ENCODE measurements around the gene RTN4RL1.

The RTN4RL1 gene

DNA sequence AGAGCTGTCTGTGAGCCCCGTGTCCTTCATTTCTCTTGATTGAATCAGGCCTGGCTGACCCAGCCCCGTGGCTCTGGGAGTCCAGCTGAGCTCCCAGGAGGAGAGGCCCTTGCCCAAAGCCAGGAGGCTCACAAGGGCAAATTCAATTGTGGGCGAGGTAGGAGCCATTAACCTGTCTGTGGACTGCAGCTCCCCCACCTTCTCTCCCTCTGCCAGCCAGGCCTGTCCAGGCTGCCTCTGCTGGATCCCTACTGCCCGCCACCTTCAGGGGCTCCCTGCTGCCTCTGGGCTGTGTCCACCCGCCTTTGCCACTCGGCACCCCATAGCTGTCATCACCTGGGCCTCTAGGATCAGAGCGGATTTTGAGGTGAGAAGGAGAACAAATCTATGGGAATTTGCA, 61.9 kb downstream of the RTN4RL1 start:
- Histone ChIP-seq H3K9ac (ENCODE audit: low read length) (no peak overlapping the region), H3K27me3 (ENCODE audit: control insufficient read depth, insufficient read depth, low read length) (no peaks in the 10 kb centered on the region), H3K4me3 (ENCODE audit: low read length) (no peak overlapping the region), H3K4me1 (ENCODE audit: control insufficient read depth, insufficient read depth, low read length) (no peaks in the 10 kb centered on the region), H3K36me3 (ENCODE audit: control insufficient read depth, insufficient read depth, low read length) (no peaks in the 10 kb centered on the region), H3K27ac (ENCODE audit: low read depth, low read length) (no peak overlapping the region)

- H3K27ac ChIP-seq (ENCODE audit: low read depth, low read length), result no peak overlapping the region
- no peaks in the 10 kb centered on the region for H3K4me1 ChIP-seq (ENCODE audit: control insufficient read depth, insufficient read depth, low read length)
These were observed 63.9 kb downstream of the RTN4RL1 start for GRCh38 chr17:1961189-1961588.

DNA sequence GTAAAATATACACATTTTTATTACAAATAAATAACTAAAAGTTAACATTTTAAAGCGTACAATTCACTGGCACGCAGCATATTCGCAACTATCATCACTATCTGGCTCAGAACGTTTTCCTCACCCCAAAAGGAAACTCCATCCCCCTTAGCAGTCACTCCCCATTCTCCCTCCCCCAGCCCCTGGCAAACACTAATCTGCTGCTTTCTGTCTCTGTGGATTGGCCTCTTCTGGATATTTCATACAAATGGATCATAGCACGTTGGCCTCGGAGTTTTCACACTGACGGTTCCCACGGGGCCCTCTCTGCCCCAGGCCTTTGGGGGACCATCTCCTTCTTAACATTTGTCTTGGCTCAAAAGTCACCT, 64.6 kb downstream of the RTN4RL1 start:
- Histone ChIP-seq H3K4me3 (ENCODE audit: low read length) (no peak overlapping the region), H3K27ac (ENCODE audit: low read depth, low read length) (no peak overlapping the region)

More at GRCh38 chr17:1961189-1961588, 63.9 kb downstream of the RTN4RL1 start:
- Histone ChIP-seq H3K4me3 (ENCODE audit: low read length) (no peak overlapping the region), H3K36me3 (ENCODE audit: control insufficient read depth, insufficient read depth, low read length) (no peaks in the 10 kb centered on the region), H3K9ac (ENCODE audit: low read length) (no peak overlapping the region), H3K27me3 (ENCODE audit: control insufficient read depth, insufficient read depth, low read length) (no peaks in the 10 kb centered on the region)

DNA sequence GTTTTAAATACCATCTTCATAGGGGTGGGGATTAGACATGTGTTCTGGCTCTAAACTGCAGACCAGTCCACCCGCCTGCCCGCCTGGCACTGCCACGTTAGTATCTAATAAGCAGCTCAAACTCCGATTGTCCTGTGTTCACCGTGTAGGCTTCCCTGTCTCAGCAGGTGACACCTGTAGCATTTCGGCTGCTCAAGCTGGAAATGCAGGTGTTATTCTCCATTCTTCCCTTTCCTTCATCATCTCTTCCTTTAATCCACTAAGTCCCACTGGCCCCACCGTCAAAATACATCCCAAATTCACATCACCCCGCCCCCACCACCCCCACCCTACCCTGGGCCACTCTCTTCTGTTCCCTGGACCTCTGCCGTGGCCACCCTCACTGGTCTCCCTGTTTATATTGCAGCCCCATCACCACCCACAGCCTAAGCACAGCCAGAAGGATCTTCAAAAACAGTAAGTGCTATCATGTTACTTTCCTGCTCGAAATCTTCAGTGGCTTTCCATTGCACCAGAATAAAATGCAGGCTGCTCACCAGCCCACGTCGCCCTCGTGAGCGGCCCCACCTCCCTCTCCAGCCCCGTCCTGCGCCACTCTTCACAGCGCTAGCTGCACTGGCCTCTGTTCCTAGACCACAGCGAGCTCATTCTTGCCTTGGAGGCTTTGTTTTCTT, 65.1 kb downstream of the RTN4RL1 start:
- H3K27me3 ChIP-seq (ENCODE audit: control insufficient read depth, insufficient read depth, low read length), result no peaks in the 10 kb centered on the region
- H3K9ac ChIP-seq (ENCODE audit: low read length), result no peak overlapping the region
- no peaks in the 10 kb centered on the region for H3K36me3 ChIP-seq (ENCODE audit: control insufficient read depth, insufficient read depth, low read length)
- no peak overlapping the region for H3K4me3 ChIP-seq (ENCODE audit: low read length)
- no peak overlapping the region for H3K27ac ChIP-seq (ENCODE audit: low read depth, low read length)
- H3K4me1 ChIP-seq (ENCODE audit: control insufficient read depth, insufficient read depth, low read length), result no peaks in the 10 kb centered on the region

More for the DNA sequence above, 64.6 kb downstream of the RTN4RL1 start:
- Histone ChIP-seq H3K27me3 (ENCODE audit: control insufficient read depth, insufficient read depth, low read length) (no peaks in the 10 kb centered on the region), H3K9ac (ENCODE audit: low read length) (no peak overlapping the region), H3K4me1 (ENCODE audit: control insufficient read depth, insufficient read depth, low read length) (no peaks in the 10 kb centered on the region), H3K36me3 (ENCODE audit: control insufficient read depth, insufficient read depth, low read length) (no peaks in the 10 kb centered on the region)

GRCh38 chr17:1958134-1958881, 66.8 kb downstream of the RTN4RL1 start:
- no peak overlapping the region for H3K9ac ChIP-seq (ENCODE audit: low read length)
- no peak overlapping the region for H3K4me3 ChIP-seq (ENCODE audit: low read length)
- no peaks in the 10 kb centered on the region for H3K36me3 ChIP-seq (ENCODE audit: control insufficient read depth, insufficient read depth, low read length)
- H3K27ac ChIP-seq (ENCODE audit: low read depth, low read length), result no peak overlapping the region
- H3K27me3 ChIP-seq (ENCODE audit: control insufficient read depth, insufficient read depth, low read length), result no peaks in the 10 kb centered on the region
- no peaks in the 10 kb centered on the region for H3K4me1 ChIP-seq (ENCODE audit: control insufficient read depth, insufficient read depth, low read length)

GRCh38 chr17:1957037-1957436, 68.1 kb downstream of the RTN4RL1 start:
- H3K27me3 ChIP-seq (ENCODE audit: control insufficient read depth, insufficient read depth, low read length), result no peaks in the 10 kb centered on the region
- no peak overlapping the region for H3K4me3 ChIP-seq (ENCODE audit: low read length)
- no peak overlapping the region for H3K9ac ChIP-seq (ENCODE audit: low read length)
- H3K36me3 ChIP-seq (ENCODE audit: control insufficient read depth, insufficient read depth, low read length), result no peaks in the 10 kb centered on the region
- no peak overlapping the region for H3K27ac ChIP-seq (ENCODE audit: low read depth, low read length)
- no peaks in the 10 kb centered on the region for H3K4me1 ChIP-seq (ENCODE audit: control insufficient read depth, insufficient read depth, low read length)

DNA sequence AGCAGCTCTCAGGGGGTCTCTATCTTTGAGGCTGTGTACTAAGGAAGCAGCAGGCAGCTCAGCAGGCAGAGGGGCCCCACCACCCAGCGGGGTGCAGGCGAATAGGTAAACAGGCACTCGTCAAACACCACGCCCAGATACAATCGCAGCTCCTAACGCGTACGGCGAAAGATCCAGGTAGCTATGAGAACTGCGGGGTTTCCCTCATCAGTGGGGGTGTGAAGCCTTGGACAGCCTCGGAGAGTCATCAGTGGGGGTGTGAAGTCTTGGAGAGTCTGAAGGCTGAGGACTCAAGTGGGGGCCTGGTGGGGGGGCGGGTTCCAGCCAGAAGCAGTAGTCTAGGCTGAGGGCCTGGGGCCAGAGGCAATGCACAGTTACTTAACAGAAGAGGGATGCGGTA, 69.0 kb downstream of the RTN4RL1 start:
- Histone ChIP-seq H3K27ac (ENCODE audit: low read depth, low read length) (no peak overlapping the region), H3K4me1 (ENCODE audit: control insufficient read depth, insufficient read depth, low read length) (no peaks in the 10 kb centered on the region), H3K4me3 (ENCODE audit: low read length) (no peak overlapping the region), H3K27me3 (ENCODE audit: control insufficient read depth, insufficient read depth, low read length) (no peaks in the 10 kb centered on the region), H3K9ac (ENCODE audit: low read length) (no peak overlapping the region), H3K36me3 (ENCODE audit: control insufficient read depth, insufficient read depth, low read length) (no peaks in the 10 kb centered on the region)

- no peak overlapping the region for H3K4me3 ChIP-seq (ENCODE audit: low read length)
- no peak overlapping the region for H3K9ac ChIP-seq (ENCODE audit: low read length)
- no peaks in the 10 kb centered on the region for H3K27me3 ChIP-seq (ENCODE audit: control insufficient read depth, insufficient read depth, low read length)
- H3K27ac ChIP-seq (ENCODE audit: low read depth, low read length), result no peak overlapping the region
- no peaks in the 10 kb centered on the region for H3K36me3 ChIP-seq (ENCODE audit: control insufficient read depth, insufficient read depth, low read length)
- H3K4me1 ChIP-seq (ENCODE audit: control insufficient read depth, insufficient read depth, low read length), result no peaks in the 10 kb centered on the region
These were observed 71.3 kb downstream of the RTN4RL1 start for GRCh38 chr17:1953831-1954230.

GRCh38 chr17:1951920-1952319, 73.2 kb downstream of the RTN4RL1 start:
- Histone ChIP-seq H3K9ac (ENCODE audit: low read length) (no peak overlapping the region), H3K27me3 (ENCODE audit: control insufficient read depth, insufficient read depth, low read length) (no peaks in the 10 kb centered on the region), H3K4me3 (ENCODE audit: low read length) (no peak overlapping the region), H3K4me1 (ENCODE audit: control insufficient read depth, insufficient read depth, low read length) (no peaks in the 10 kb centered on the region), H3K36me3 (ENCODE audit: control insufficient read depth, insufficient read depth, low read length) (no peaks in the 10 kb centered on the region), H3K27ac (ENCODE audit: low read depth, low read length) (no peak overlapping the region)

- Histone ChIP-seq H3K36me3 (ENCODE audit: control insufficient read depth, insufficient read depth, low read length) (no peaks in the 10 kb centered on the region), H3K27ac (ENCODE audit: low read depth, low read length) (no peak overlapping the region), H3K4me1 (ENCODE audit: control insufficient read depth, insufficient read depth, low read length) (no peaks in the 10 kb centered on the region), H3K9ac (ENCODE audit: low read length) (no peak overlapping the region), H3K27me3 (ENCODE audit: control insufficient read depth, insufficient read depth, low read length) (no peaks in the 10 kb centered on the region), H3K4me3 (ENCODE audit: low read length) (no peak overlapping the region)
These were observed 75.4 kb downstream of the RTN4RL1 start for GRCh38 chr17:1949754-1950153.

DNA sequence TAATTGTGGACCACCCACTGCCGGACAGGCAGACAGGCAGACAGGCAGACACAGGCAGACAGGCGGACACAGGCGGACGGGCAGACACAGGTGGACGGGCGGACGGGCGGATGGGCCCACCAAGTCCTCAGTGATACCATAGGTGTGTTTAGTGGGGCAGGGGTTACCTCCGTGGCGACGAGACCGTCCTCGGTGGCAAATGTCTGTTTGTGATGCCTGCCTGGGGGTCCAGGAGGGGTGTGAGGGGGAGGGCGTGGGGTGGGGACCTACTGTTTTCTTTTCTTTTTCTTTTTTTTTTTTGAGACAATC, 76.7 kb downstream of the RTN4RL1 start:
- Histone ChIP-seq H3K4me1 (ENCODE audit: control insufficient read depth, insufficient read depth, low read length) (no peaks in the 10 kb centered on the region), H3K4me3 (ENCODE audit: low read length) (no peak overlapping the region), H3K36me3 (ENCODE audit: control insufficient read depth, insufficient read depth, low read length) (no peaks in the 10 kb centered on the region), H3K9ac (ENCODE audit: low read length) (no peak overlapping the region), H3K27ac (ENCODE audit: low read depth, low read length) (no peak overlapping the region), H3K27me3 (ENCODE audit: control insufficient read depth, insufficient read depth, low read length) (no peaks in the 10 kb centered on the region)

DNA sequence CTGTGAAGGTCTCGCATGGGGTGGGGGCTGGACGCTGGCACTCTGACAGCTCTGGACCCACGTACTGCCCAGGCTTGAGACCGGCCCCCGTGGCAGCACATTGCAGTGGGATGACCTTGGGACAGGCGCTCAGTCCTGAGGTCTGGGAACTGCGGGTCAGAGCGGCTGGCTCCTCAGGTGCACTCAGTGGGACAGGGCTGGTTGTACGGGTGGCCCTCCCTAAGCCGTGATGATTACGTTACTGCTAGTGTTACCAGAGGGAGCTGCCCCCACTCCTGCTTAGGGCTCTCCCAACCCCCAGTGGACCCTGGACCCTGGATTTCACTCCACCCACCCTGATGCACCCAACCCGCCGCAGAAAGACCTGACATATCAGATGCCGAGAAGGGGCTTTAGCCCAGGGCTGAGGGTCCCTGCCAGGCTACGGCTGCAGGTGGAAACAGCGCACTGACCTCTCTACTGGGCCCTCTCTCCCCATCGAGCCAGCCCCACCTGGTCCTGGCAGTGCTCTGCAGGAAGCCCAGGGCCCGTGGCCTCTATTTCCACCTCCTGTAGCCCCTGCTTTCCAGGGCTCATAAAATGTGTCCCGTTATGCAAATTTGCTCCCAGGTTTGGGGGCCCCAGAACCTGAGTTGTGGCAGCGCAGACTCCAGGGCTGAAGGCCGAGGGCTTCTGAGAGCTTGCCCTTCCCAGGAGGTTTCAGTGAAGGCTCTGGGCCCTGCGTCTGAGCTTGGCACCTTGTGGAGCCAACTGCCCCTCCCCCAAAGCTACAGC, 77.2 kb downstream of the RTN4RL1 start:
- Histone ChIP-seq H3K4me3 (ENCODE audit: low read length) (no peak overlapping the region), H3K36me3 (ENCODE audit: control insufficient read depth, insufficient read depth, low read length) (no peaks in the 10 kb centered on the region), H3K27me3 (ENCODE audit: control insufficient read depth, insufficient read depth, low read length) (no peaks in the 10 kb centered on the region), H3K27ac (ENCODE audit: low read depth, low read length) (no peak overlapping the region), H3K9ac (ENCODE audit: low read length) (no peak overlapping the region), H3K4me1 (ENCODE audit: control insufficient read depth, insufficient read depth, low read length) (no peaks in the 10 kb centered on the region)
